ENCODE results near the gene CBR3.

DNA sequence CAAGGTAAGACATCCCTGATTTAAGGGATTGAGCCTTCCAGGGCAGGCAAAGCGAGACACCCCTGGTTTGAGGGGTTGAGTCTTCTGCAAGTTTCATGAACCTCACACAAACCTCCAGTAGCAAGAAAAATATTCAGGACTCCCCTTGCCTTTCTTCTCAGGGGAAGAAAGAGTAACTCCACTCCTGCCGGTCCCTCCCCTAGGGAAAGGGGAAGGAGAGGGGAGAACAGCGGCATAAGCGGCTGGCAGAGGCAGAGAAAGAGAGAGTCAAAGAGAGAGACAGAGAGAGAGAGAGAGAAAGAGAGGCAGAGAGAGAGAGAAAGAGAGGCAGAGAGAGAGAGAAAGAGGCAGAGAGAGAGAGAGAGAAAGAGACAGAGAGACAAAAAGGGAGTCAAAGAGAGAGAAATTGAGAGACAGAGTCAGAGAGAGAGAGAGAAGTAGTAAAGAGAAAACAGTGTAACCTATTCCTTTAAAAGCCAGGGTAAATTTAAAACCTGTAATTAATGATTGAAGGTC is 29.5 kb upstream of the CBR3 start:
- TF ChIP-seq POLR2A (IDR thresholded peaks at IDR 0.05), result no peak
- TF ChIP-seq, protein P1, sequence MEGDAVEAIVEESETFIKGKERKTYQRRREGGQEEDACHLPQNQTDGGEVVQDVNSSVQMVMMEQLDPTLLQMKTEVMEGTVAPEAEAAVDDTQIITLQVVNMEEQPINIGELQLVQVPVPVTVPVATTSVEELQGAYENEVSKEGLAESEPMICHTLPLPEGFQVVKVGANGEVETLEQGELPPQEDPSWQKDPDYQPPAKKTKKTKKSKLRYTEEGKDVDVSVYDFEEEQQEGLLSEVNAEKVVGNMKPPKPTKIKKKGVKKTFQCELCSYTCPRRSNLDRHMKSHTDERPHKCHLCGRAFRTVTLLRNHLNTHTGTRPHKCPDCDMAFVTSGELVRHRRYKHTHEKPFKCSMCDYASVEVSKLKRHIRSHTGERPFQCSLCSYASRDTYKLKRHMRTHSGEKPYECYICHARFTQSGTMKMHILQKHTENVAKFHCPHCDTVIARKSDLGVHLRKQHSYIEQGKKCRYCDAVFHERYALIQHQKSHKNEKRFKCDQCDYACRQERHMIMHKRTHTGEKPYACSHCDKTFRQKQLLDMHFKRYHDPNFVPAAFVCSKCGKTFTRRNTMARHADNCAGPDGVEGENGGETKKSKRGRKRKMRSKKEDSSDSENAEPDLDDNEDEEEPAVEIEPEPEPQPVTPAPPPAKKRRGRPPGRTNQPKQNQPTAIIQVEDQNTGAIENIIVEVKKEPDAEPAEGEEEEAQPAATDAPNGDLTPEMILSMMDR (IDR thresholded peaks at IDR 0.05), result no peak

Data from right lobe of liver (tissue), 4 donors.